Naive B cell (primary cell): Measurements from ENCODE around the gene EPHB3. TPM values are rescaled to one million over a fixed set of nuclear protein-coding genes. Genes with fewer than 3 reads are reported as not detected.
A peak's percentile ranks its signal among the peaks of the same experiment; 100 is the strongest.

ENCODE experiments used
- ATAC-seq, 2 donors: fragments of 150-1000 bp; cut with Tn5 transposase; 2 replicates each; pipeline ENCODE4 v1.10.0; 2021; ENCODE audit warnings: low read depth in 2 of 2, mild to moderate bottlenecking in 2 of 2, moderate library complexity in 2 of 2
- DNase-seq: peaks from one replicate; pipeline ENCODE4 v3.0.0; 2022
- H3K27ac Mint-ChIP-seq, 6 donors: one replicate each; pipeline ENCODE4 v1.8.0; 2020 to 2022; ENCODE audit warnings: mild to moderate bottlenecking in 6 of 6, mixed read lengths in 6 of 6, moderate library complexity in 5 of 6, inconsistent platforms in 2 of 6
- H3K27me3 Mint-ChIP-seq, 3 donors: one replicate each; pipeline ENCODE4 v1.8.0; 2021 to 2022; ENCODE audit warnings: mixed read lengths in 3 of 3, mild to moderate bottlenecking in 1 of 3
- H3K36me3 Mint-ChIP-seq, 2 donors: one replicate each; pipeline ENCODE4 v1.8.0; 2020 to 2022; ENCODE audit warnings: mixed read lengths in 2 of 2, inconsistent platforms in 1 of 2, mild to moderate bottlenecking in 1 of 2
- H3K4me1 Mint-ChIP-seq, 3 donors: one replicate each; pipeline ENCODE4 v1.8.0; 2020 to 2022; ENCODE audit warnings: mixed read lengths in 3 of 3, inconsistent platforms in 1 of 3, mild to moderate bottlenecking in 1 of 3, moderate library complexity in 1 of 3
- H3K4me3 Mint-ChIP-seq, 8 donors: one replicate each; pipeline ENCODE4 v1.8.0; 2020 to 2022; ENCODE audit warnings: mild to moderate bottlenecking in 8 of 8, mixed read lengths in 8 of 8, moderate library complexity in 8 of 8, inconsistent platforms in 2 of 8
- H3K9me3 Mint-ChIP-seq, 7 donors: one replicate each; pipeline ENCODE4 v1.8.0; 2020 to 2022; ENCODE audit warnings: mixed read lengths in 7 of 7, mild to moderate bottlenecking in 5 of 7, inconsistent platforms in 2 of 7, moderate library complexity in 1 of 7
- polyA plus RNA-seq, 6 donors: library from polyadenylated mRNA; unstranded; fragments of 300-500 nt; fragmentation: Illumina TruSeq; gene quantifications; one replicate each; pipeline ENCODE4 v1.2.3, GENCODE V29; 2021; ENCODE audit warnings: low read depth in 6 of 6

EPHB3 gene
- polyA plus RNA-seq, 6 donors from 2014 or later = not detected

GRCh38 chr3:184570035-184570434 is 8.4 kb downstream of the EPHB3 start:
- Mint-ChIP-seq H3K36me3 (no peaks in the 10 kb centered on the region), H3K27ac (peak overlapping the region in 1 of 6 donors; percentile 53), H3K9me3 (no peaks in the 10 kb centered on the region), H3K27me3 (peaks cover 34 to 68% (median 63%) of the 10 kb centered on the region in 3 donors), H3K4me1 (peaks cover 0 to 8% (median 5%) of the 10 kb centered on the region in 3 donors), H3K4me3 (peak overlapping the region in 4 of 8 donors; percentile 40 to 64 (median 44))
- no peak for ATAC-seq
- no peak for DNase-seq

DNA sequence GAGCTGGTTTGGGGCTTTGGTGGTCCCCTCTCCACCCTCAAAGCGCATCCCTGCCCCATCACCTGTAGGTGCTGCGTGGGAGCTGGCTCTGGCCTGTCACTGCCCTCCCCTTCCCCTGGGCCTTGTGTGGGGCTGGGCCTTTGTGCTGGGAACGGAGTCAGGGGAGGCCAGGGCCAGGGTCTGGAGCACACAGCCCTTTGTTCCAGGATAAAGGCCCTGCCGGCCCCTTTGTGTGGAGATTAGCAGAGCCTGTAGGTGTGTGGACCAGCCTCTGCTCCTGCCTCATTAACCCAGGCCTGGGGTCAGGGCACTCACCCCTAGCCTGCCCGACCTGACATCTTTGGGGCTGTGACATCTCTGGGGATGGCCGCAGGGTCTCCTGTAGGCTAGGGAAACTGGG is 8.9 kb downstream of the EPHB3 start:
- Mint-ChIP-seq H3K9me3 (no peaks in the 10 kb centered on the region), H3K4me1 (peaks cover 0 to 8% (median 5%) of the 10 kb centered on the region in 3 donors), H3K27me3 (peaks cover 34 to 68% (median 63%) of the 10 kb centered on the region in 3 donors), H3K36me3 (no peaks in the 10 kb centered on the region), H3K27ac (peak overlapping the region in 1 of 6 donors; percentile 53), H3K4me3 (peak overlapping the region in 1 of 8 donors; percentile 64)
- ATAC-seq = no peak
- no peak for DNase-seq

GRCh38 chr3:184571750-184572377 is 10.3 kb downstream of the EPHB3 start:
- Mint-ChIP-seq H3K4me1 (peaks cover 0 to 8% (median 5%) of the 10 kb centered on the region in 3 donors), H3K9me3 (no peaks in the 10 kb centered on the region), H3K4me3 (peak overlapping the region in 1 of 8 donors; percentile 72), H3K36me3 (no peaks in the 10 kb centered on the region), H3K27ac (peak overlapping the region in 1 of 6 donors; percentile 17), H3K27me3 (peaks cover 39 to 68% (median 62%) of the 10 kb centered on the region in 3 donors)
- DNase-seq (no peak), ATAC-seq (no peak)

- peaks cover 34 to 61% (median 53%) of the 10 kb centered on the region in 3 donors for H3K27me3 Mint-ChIP-seq
- no peaks in the 10 kb centered on the region for H3K9me3 Mint-ChIP-seq
- DNase-seq (no peak), ATAC-seq (no peak)
- H3K4me3 Mint-ChIP-seq = no peak overlapping the region
- no peaks in the 10 kb centered on the region for H3K36me3 Mint-ChIP-seq
- no peak overlapping the region for H3K27ac Mint-ChIP-seq
- peaks cover 0 to 8% (median 5%) of the 10 kb centered on the region in 3 donors for H3K4me1 Mint-ChIP-seq
Observed at GRCh38 chr3:184572633-184573270, 11.2 kb downstream of the EPHB3 start.

GRCh38 chr3:184574515-184575417 is 13.2 kb downstream of the EPHB3 start:
- no peaks in the 10 kb centered on the region for H3K4me1 Mint-ChIP-seq
- no peaks in the 10 kb centered on the region for H3K36me3 Mint-ChIP-seq
- no peak overlapping the region for H3K4me3 Mint-ChIP-seq
- peaks cover 39 to 64% (median 56%) of the 10 kb centered on the region in 3 donors for H3K27me3 Mint-ChIP-seq
- no peak overlapping the region for H3K27ac Mint-ChIP-seq
- DNase-seq (no peak), ATAC-seq (no peak)
- no peaks in the 10 kb centered on the region for H3K9me3 Mint-ChIP-seq

GRCh38 chr3:184575701-184576100 is 14.1 kb downstream of the EPHB3 start:
- Mint-ChIP-seq H3K4me1 (no peaks in the 10 kb centered on the region), H3K27me3 (peaks cover 38 to 64% (median 57%) of the 10 kb centered on the region in 3 donors), H3K27ac (no peak overlapping the region), H3K4me3 (no peak overlapping the region), H3K9me3 (no peaks in the 10 kb centered on the region), H3K36me3 (no peaks in the 10 kb centered on the region)
- ATAC-seq = no peak
- DNase-seq = no peak

- Mint-ChIP-seq H3K9me3 (no peaks in the 10 kb centered on the region), H3K4me3 (no peak overlapping the region), H3K36me3 (no peaks in the 10 kb centered on the region), H3K27ac (peak overlapping the region in 1 of 6 donors; percentile 12), H3K4me1 (no peaks in the 10 kb centered on the region), H3K27me3 (peaks cover 37 to 64% (median 56%) of the 10 kb centered on the region in 3 donors)
- no peak for DNase-seq
- ATAC-seq = no peak
Observed at GRCh38 chr3:184576457-184577240, 15.1 kb downstream of the EPHB3 start.

- ATAC-seq (no peak), DNase-seq (no peak)
- peaks cover under 1 to 2% (median under 1%) of the 10 kb centered on the region in 3 donors for H3K4me1 Mint-ChIP-seq
- no peaks in the 10 kb centered on the region for H3K36me3 Mint-ChIP-seq
- no peak overlapping the region for H3K4me3 Mint-ChIP-seq
- H3K9me3 Mint-ChIP-seq = no peaks in the 10 kb centered on the region
- peak overlapping the region in 1 of 6 donors; percentile 53 for H3K27ac Mint-ChIP-seq
- peaks cover 29 to 64% (median 52%) of the 10 kb centered on the region in 3 donors for H3K27me3 Mint-ChIP-seq
Observed at GRCh38 chr3:184577546-184577945, 16.0 kb downstream of the EPHB3 start.

DNA sequence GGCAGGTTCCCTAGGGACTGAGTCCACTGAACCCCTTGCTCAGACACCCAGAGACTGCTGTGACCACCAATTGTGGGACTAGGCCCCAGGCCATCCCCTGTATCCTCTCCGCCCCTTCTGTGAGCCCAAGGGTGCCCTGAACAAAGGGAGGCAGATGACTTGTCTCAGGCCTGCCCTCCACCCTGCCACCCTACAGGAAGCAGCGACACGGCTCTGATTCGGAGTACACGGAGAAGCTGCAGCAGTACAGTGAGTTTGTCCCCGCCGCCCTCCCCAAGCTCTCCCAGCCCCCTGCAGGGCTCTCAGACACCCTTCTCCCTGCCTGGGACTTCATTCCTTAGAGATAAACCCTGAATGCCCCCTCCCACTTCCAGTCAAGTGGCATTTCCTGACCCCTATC is 16.6 kb downstream of the EPHB3 start:
- H3K27me3 Mint-ChIP-seq = peaks cover 33 to 64% (median 52%) of the 10 kb centered on the region in 3 donors
- DNase-seq (no peak), ATAC-seq (no peak)
- H3K36me3 Mint-ChIP-seq = no peaks in the 10 kb centered on the region
- peaks cover 6 to 7% (median 7%) of the 10 kb centered on the region in 3 donors for H3K4me1 Mint-ChIP-seq
- H3K4me3 Mint-ChIP-seq = peak overlapping the region in 1 of 8 donors; percentile 26
- H3K27ac Mint-ChIP-seq = no peak overlapping the region
- H3K9me3 Mint-ChIP-seq = no peaks in the 10 kb centered on the region

DNA sequence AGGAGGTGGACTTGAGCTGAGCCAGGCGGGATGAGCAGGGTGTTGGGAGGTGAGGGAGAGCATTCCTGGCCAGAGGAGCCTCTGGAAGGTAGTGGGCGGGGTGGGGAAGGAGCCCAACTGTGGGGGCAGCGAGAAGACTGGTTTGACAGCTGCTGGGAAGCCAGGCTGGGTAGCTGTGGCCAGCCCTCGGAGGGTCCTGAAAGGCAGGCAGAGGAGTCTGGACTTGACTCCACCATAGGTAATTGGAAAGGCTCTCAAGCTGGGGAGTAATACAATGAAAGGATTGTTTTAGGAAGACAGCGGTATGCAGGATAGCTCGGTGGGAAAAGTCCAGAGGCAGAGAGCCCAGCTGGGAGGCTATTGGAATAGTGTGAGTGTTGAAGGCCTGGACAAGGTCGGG is 17.2 kb downstream of the EPHB3 start:
- Mint-ChIP-seq H3K4me3 (peak overlapping the region in 1 of 8 donors; percentile 26), H3K27ac (no peak overlapping the region), H3K27me3 (peaks cover 33 to 62% (median 53%) of the 10 kb centered on the region in 3 donors), H3K36me3 (no peaks in the 10 kb centered on the region), H3K4me1 (peaks cover 6 to 7% (median 7%) of the 10 kb centered on the region in 3 donors), H3K9me3 (no peaks in the 10 kb centered on the region)
- no peak for DNase-seq
- ATAC-seq = no peak

GRCh38 chr3:184579513-184579912 is 17.9 kb downstream of the EPHB3 start:
- H3K4me3 Mint-ChIP-seq = peak overlapping the region in 1 of 8 donors; percentile 13
- DNase-seq (no peak), ATAC-seq (no peak)
- peaks cover 6 to 12% (median 7%) of the 10 kb centered on the region in 3 donors for H3K4me1 Mint-ChIP-seq
- H3K27ac Mint-ChIP-seq = no peak overlapping the region
- no peaks in the 10 kb centered on the region for H3K36me3 Mint-ChIP-seq
- peaks cover 38 to 65% (median 57%) of the 10 kb centered on the region in 3 donors for H3K27me3 Mint-ChIP-seq
- no peaks in the 10 kb centered on the region for H3K9me3 Mint-ChIP-seq

- H3K36me3 Mint-ChIP-seq = no peaks in the 10 kb centered on the region
- no peak overlapping the region for H3K4me3 Mint-ChIP-seq
- peaks cover 6 to 15% (median 7%) of the 10 kb centered on the region in 3 donors for H3K4me1 Mint-ChIP-seq
- peak overlapping the region in 1 of 6 donors; percentile 30 for H3K27ac Mint-ChIP-seq
- ATAC-seq (no peak), DNase-seq (no peak)
- H3K9me3 Mint-ChIP-seq = no peaks in the 10 kb centered on the region
- H3K27me3 Mint-ChIP-seq = peaks cover 45 to 69% (median 62%) of the 10 kb centered on the region in 3 donors
Observed at GRCh38 chr3:184580376-184580775, 18.8 kb downstream of the EPHB3 start.
